ENCODE data around the gene NEDD9.

The NEDD9 gene

DNA sequence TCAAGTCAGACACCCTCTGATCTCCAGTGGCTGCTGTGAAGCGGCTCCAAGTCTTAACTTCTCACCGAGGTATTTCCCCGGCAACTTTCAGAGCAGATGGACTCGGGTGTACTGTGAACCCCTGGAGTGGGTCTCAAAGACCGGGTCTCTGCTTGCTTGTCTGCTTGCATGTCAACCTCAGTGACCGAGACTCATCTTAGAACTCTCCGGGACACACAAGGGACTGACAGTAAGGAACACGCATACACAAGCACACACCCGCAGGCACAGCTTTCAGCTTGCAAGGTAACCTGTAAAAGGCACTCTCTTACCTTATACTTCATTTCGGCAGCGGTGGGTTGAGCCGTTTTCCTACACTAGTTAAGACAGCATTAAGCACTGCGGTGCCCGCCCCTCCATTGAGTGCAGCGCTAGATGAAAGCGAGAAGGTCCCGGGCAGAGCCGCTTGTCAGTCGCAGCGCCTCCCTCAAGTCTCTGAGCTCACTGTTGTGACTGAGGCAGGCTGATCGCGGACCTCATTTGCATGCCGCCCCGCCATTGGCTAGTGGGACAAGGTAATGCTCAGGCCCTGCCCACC lies at the start of gene NEDD9:
TSS of gene NEDD9 (minus strand) at position 476 of the 577 bp plus-strand sequence. CDS start at position 323, 153 bp downstream.
- DNase-seq, result peak; percentile 92

- no peak for DNase-seq
Observed at GRCh38 chr6:11282245-11282644, 49.8 kb upstream of the NEDD9 start.

DNA sequence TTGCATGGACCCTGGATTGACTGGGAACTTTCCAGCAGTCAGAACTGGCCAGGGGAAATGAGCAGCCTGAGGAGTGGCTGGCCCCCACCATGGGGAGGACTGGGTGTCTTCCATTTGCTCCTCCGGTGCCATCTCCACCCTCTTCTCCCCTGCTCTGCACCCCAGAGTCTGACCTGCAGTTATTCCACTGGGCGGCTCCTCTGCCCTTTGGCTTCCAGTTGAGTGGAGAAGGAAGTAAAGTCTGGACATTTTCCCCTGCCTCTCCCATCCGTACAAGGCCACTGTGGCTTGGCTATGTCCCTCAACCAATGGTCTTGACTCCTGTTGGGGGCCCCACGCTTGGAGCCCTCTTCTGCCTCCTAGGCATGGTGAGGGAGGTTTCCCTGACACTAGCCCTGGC lies 47.9 kb upstream of the NEDD9 start:
- no peak for DNase-seq

DNA sequence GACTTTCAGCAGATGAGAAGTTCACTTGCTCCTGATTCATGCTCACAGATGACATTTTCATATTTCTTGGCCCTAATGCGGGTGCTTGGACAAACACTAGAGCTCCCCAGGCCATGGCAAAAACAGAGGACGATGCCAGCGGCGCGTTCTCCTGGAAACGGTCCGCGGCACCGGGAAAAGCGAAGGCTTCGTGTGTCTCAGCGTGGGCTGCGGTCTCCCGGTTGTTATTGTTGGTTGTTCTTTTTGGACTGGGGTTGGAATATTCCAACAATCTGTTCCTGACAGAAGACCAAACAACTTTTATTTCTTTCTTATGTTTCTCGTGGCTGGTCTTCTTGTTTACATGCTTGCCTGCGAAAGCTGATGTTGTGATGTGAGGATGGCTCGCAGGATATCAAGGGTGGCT lies 46.8 kb upstream of the NEDD9 start:
- no peak for DNase-seq

DNA sequence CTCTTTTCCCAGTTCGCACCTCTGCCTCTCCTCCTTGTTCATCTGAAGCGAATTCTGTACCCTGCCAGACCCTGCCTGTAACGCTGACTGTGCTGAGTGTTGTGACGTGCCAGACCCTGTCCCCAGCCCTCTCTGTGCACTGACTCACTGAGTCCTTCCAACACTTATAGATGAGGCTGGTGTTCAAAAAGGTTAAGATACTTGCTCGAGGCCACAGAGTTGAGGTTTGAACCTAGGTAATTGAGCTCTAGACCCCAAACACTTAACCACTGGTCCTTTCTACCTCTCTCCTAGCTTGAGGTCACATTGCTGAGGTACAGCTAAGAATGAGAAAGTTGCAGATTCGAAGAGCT lies 45.7 kb upstream of the NEDD9 start:
- peak; percentile 19 for DNase-seq

DNA sequence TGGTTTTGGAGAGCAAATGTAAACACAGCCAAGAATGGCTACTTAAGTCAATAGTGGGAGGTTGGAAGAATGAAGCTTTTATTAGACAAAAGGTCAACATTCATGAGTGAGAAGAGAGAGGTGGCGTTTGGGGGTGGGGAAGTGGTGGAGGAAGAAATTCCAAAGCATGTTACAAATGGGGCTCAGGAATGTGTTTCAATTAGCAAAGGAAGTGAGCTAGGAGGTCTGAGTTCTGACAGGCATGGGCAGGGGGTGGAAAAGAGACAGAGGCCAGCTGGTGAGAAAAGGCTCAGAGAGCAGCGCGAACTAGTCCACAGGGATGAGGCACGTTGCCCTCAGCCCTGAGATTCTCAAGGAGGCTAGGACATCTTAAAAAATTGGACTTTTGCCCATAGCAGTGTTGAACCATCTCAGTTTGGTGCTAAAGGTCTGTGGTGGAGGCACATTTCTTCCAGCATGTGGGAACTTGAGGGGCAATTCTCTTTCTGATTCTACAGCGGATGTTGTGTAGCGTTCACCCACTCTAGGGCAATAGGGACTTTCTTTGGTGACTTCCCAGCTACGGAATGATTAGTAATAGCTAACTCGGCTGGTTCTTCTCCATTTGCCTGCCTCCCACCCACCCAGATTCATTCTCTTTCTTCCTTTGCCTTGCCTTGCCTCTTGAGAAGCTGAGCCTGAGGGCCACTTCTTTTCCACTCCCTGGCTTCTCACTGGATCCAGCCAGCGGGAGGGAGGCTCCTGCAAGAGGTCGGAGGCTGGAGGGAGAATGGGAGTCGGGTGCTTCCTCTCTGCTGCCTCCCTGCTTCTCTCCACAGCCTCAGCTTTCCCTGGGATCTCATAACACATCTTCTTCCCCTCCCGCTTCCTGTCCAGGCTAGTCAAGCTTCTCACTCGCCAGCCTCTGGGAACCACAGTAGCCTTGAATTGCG lies 45.1 kb upstream of the NEDD9 start:
- DNase-seq, result no peak

GRCh38 chr6:11276911-11277274 lies 44.4 kb upstream of the NEDD9 start:
- DNase-seq, result no peak

GRCh38 chr6:11276228-11276627 lies 43.8 kb upstream of the NEDD9 start:
- no peak for DNase-seq

- no peak for DNase-seq
Observed at GRCh38 chr6:11275598-11275997, 43.1 kb upstream of the NEDD9 start.

DNA sequence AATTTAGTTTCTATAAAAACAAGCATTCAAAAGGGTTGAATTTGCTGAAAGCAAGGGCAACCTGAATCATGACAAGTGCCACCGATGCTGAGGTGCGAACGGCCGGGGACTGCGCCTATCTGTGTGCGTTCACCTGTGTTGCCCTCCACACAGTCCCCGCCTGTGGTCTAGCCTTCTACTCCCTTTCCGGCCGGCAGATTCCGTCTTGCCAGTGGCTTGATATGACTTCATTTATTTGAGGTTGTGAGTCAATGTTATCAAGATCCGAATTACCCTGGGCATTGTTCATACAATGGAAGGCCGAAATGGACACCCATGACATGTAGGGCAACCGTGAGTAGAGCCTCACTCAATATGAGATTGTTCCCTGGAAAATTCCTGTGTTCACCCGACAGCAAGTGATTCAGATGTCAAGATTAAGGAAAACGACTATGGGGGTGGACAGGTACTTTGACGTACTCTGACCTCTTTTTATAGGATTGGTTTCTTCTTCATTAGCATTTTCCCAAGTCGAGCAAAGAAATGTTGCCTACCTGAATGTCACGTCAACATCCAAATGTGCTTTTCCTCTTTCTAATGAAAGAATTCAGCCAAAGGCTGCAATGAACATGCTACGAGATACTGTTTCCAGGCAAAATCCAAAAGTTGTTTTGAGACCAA lies 41.1 kb upstream of the NEDD9 start:
- DNase-seq, result no peak

- no peak for DNase-seq
Observed at GRCh38 chr6:11272491-11273192, 40.2 kb upstream of the NEDD9 start.

DNA sequence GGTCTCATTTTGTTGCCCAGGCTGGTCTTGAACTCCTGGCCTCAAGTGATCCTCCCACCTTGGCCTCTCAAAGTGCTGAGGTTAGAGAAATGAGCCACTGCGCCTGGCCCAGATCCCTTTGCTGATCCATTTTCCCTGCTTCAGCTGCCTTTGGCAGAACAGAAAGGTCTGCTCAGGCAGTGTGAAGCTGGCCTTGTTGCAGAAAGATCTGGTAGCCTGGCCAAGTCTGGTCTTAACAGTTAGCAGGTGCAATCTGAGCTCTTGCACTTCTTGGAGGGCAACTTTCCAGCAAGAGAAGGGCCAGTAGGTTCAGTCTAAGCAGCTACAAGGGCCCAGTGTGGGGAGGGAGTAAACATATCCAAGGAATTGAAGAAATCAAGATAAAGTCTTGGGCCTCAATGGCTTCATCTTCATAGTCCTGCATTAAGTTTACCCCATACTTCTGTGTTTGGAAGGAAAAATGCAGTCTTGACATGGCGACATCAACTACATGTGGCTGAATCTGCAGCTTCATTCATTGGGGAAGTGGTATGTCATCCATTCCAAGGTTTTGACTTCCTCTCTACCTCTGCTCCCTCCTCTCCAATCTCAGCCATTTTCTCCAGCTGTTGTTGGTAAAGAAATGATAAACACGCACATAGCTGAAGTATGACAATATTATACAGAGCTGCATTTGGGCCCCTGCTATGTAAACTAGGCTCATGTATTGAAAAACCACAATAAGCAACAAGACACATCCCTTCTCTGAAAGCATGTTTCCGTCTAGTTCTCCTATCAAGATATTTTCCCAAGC lies 39.0 kb upstream of the NEDD9 start:
- DNase-seq, result no peak

DNA sequence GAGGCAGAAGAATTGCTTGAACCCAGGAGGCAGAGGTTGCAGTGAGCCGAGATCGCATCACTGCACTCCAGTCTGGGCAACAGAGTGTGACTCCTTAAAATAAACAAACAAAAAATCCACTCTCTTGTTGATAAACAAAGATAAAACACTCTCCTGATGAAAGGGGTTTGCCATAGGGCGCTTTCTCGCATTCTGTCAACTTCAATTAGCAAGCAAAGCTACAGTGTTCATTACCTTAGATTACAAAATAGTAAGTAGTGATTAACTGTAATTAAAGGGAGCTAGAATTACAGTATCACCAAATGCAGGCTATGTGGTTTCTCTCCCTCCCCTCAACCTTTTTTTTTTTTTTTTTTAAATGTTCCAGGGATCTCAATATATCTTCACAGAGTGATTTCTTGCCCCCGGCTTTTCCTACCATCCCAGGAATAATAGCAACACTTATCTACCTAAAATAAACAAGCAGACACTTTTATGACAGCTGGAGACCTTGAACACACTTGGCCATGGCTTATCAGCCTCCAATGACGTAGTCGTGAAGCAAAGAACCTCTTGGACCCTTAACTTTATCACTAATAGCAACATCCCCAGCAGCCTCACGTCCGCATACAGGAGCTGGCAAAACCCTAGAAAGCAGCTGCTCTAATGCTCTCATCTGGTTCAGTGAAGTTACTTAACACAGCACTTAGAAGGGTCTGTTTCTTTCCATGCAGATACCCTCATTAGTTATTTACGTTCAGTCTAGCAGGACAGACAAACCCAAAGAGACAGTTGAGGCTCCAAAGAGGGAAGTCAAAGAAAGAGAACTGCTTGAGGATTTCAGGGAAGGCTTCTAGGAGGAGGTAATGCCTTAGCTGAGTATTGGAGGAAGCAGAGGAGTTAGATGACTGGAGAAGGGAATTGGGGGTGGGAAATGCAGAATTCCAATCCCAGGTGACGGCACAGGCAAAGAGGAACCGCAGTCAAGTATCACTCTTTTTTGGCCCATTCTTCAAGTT lies 37.9 kb upstream of the NEDD9 start:
- no peak for DNase-seq

DNA sequence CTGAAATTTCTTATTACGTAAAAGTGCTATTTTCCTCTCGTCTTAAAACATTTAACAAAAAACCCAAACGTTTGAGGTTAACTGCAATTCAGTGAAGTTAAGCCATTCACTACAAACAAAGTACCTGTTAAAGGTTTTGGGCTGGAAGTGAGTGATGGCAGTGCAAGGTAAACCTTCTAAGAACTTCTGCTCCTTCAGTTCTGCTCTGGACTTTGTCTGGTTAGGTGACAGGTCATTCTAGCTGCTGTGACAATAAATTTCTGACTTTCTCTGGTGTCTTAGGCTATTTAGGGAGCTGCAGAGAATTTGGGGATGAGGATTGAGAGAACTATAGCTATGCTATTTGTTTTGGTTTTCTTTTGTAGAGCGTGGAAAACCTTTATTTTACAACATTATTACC lies 36.5 kb upstream of the NEDD9 start:
- DNase-seq, result no peak

- no peak for DNase-seq
Observed at GRCh38 chr6:11266926-11267325, 34.5 kb upstream of the NEDD9 start.

GRCh38 chr6:11265932-11266331 lies 33.5 kb upstream of the NEDD9 start:
- DNase-seq, result no peak

GRCh38 chr6:11264100-11264499 lies 31.6 kb upstream of the NEDD9 start:
- DNase-seq, result no peak

GRCh38 chr6:11263291-11263775 lies 30.9 kb upstream of the NEDD9 start:
- no peak for DNase-seq

- no peak for DNase-seq
Observed at GRCh38 chr6:11262242-11262641, 29.8 kb upstream of the NEDD9 start.

DNA sequence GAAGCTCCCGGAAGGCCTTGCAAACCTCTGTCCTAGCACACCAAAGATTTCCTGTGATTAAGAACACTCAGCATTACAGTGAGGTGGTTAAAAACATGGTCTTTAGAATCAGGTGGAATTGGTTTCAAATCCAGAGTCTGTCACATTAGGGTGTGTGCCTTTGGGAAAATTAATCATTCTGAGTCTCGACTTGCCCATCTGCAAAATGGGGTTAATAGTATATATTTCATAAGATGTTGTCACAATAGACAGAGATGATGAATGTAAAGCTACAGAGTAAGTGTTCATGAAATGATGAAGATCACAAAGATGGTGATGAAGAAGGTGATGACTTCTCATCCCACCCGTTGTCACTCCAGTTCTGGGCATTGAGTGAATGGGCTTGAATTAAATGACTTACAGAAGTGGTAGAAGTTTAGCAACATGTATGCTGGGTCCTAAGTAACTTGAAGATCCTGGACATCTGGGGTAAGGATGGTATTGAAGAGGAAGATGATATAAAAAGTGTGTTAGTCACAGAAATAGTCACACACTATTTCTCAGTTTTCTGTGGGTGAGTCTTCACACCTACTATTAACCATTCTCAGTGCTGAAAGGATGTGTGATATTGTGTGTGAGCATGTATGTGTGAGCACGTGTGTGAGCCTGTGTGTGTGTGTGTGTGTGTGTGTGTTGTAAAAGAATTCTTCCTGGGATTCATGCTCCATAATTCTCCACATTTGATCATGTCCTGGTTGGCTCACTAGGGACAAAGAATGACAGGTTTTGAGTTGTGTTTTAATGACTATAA lies 28.0 kb upstream of the NEDD9 start:
- DNase-seq, result no peak

Measured in CD4-positive, alpha-beta T cell treated with Interleukin-17A for 4 hours (primary cell).